DOHH2 (cell line): ENCODE results near the gene S100A13.
A peak's percentile ranks its signal among the peaks of the same experiment; 100 is the strongest.

Experiments
- H3F3A ChIP-seq: fragments of 200-600 bp; sonication (generic), shearing (Covaris generic); 2 replicates; pipeline ENCODE4 v1.6.0; 2016; ENCODE audit warnings: antibody characterized with exemption, mild to moderate bottlenecking; ENCODE audit not compliant: control insufficient read depth, insufficient read depth
- H3K27ac ChIP-seq: fragments of 200-600 bp; sonication (generic); 2 replicates; pipeline ENCODE4 v1.5.1; 2014; ENCODE audit warnings: low read depth, mild to moderate bottlenecking, low read length, moderate library complexity
- H3K27me3 ChIP-seq: fragments of 200-600 bp; sonication (generic); 2 replicates; pipeline ENCODE4 v1.6.1; 2014; ENCODE audit warnings: mild to moderate bottlenecking, low read length, mixed read lengths; ENCODE audit not compliant: control insufficient read depth
- H3K36me3 ChIP-seq: fragments of 200-600 bp; sonication (generic); 2 replicates; pipeline ENCODE4 v1.6.1; 2014; ENCODE audit warnings: mild to moderate bottlenecking, low read length, moderate library complexity, mixed read lengths; ENCODE audit not compliant: control insufficient read depth
- H3K4me1 ChIP-seq: fragments of 200-600 bp; sonication (generic); 2 replicates; pipeline ENCODE4 v1.6.1; 2014; ENCODE audit warnings: mild to moderate bottlenecking, low read length, mixed read lengths; ENCODE audit not compliant: control insufficient read depth
- H3K4me2 ChIP-seq: fragments of 200-600 bp; sonication (generic); 2 replicates; pipeline ENCODE4 v1.6.0; 2014; ENCODE audit warnings: mild to moderate bottlenecking, low read length, moderate library complexity
- H3K4me3 ChIP-seq: fragments of 200-600 bp; sonication (generic); 2 replicates; pipeline ENCODE4 v1.5.1; 2014; ENCODE audit warnings: mild to moderate bottlenecking, low read length, mixed read lengths
- H3K79me2 ChIP-seq: fragments of 200-600 bp; sonication (generic); 2 replicates; pipeline ENCODE4 v1.6.1; 2014; ENCODE audit warnings: mild to moderate bottlenecking, low read length, mixed read lengths; ENCODE audit not compliant: control insufficient read depth
- H3K9me2 ChIP-seq: fragments of 200-600 bp; sonication (generic); replicated peaks from 2 replicates; pipeline ENCODE4 v1.6.1; 2014; ENCODE audit warnings: mild to moderate bottlenecking, low read length, mixed read lengths; ENCODE audit not compliant: control insufficient read depth
- H3K9me3 ChIP-seq: fragments of 200-600 bp; sonication (generic); 2 replicates; pipeline ENCODE4 v1.6.1; 2014; ENCODE audit warnings: antibody characterized with exemption, low read length, mixed read lengths; ENCODE audit not compliant: control insufficient read depth, insufficient read depth
- H4K20me1 ChIP-seq: fragments of 200-600 bp; sonication (generic); 2 replicates; pipeline ENCODE4 v1.6.0; 2014; ENCODE audit warnings: low read depth, mild to moderate bottlenecking, antibody characterized with exemption, low read length, moderate library complexity; ENCODE audit not compliant: control insufficient read depth, insufficient read depth
- CTCF ChIP-seq: fragments of 200-600 bp; sonication (generic); IDR thresholded peaks from one replicate; pipeline ENCODE4 v1.5.1; 2014; ENCODE audit warnings: antibody characterized with exemption, mild to moderate bottlenecking, low read depth, low read length; ENCODE audit not compliant: poor library complexity, severe bottlenecking
- EZH2phosphoT487 ChIP-seq: fragments of 200-600 bp; sonication (generic); IDR thresholded peaks from 2 replicates; pipeline ENCODE4 v1.6.1; 2017; ENCODE audit warnings: borderline replicate concordance, mild to moderate bottlenecking, antibody characterized with exemption, low read length, moderate library complexity, mixed read lengths

Gene S100A13

GRCh38 chr1:153606194-153606593, 21.1 kb downstream of the S100A13 start:
- H3K9me3 ChIP-seq = no peaks in the 10 kb centered on the region
- H3K27ac ChIP-seq = no peak overlapping the region
- H3K36me3 ChIP-seq = no peaks in the 10 kb centered on the region
- no peak for TF ChIP-seq CTCF
- no peak for TF ChIP-seq EZH2phosphoT487
- H3K27me3 ChIP-seq = no peaks in the 10 kb centered on the region
- no peaks in the 10 kb centered on the region for H3F3A ChIP-seq
- no peak overlapping the region for H3K4me3 ChIP-seq
- peaks cover 5% of the 10 kb centered on the region; the same call in 1 of the 2 replicates for H3K4me1 ChIP-seq
- no peak overlapping the region for H3K4me2 ChIP-seq
- H4K20me1 ChIP-seq = no peaks in the 10 kb centered on the region
- no peaks in the 10 kb centered on the region for H3K79me2 ChIP-seq
- no peaks in the 10 kb centered on the region for H3K9me2 ChIP-seq

- Histone ChIP-seq H3K4me1 (peaks cover 26% of the 10 kb centered on the region), H3F3A (0 out of 2 replicates have a peak, but pooled peaks cover 3% of the 10 kb centered on the region), H3K4me2 (no peak overlapping the region), H3K36me3 (no peaks in the 10 kb centered on the region), H4K20me1 (no peaks in the 10 kb centered on the region), H3K27me3 (no peaks in the 10 kb centered on the region), H3K9me3 (no peaks in the 10 kb centered on the region), H3K4me3 (no peak overlapping the region), H3K79me2 (no peaks in the 10 kb centered on the region), H3K27ac (no peak overlapping the region), H3K9me2 (no peaks in the 10 kb centered on the region)
- TF ChIP-seq EZH2phosphoT487 = no peak
- TF ChIP-seq CTCF = no peak
Measured at GRCh38 chr1:153602749-153603148, 24.6 kb downstream of the S100A13 start.

- no peaks in the 10 kb centered on the region for H3K27me3 ChIP-seq
- H3K9me3 ChIP-seq = no peaks in the 10 kb centered on the region
- H3K27ac ChIP-seq = peak overlapping the region; percentile 77; the same call in 1 of the 2 replicates
- 0 out of 2 replicates have a peak, but pooled peaks cover 3% of the 10 kb centered on the region for H3F3A ChIP-seq
- no peak overlapping the region for H3K4me3 ChIP-seq
- H3K9me2 ChIP-seq = no peaks in the 10 kb centered on the region
- no peak for TF ChIP-seq EZH2phosphoT487
- TF ChIP-seq CTCF = no peak
- H3K4me2 ChIP-seq = no peak overlapping the region
- no peaks in the 10 kb centered on the region for H4K20me1 ChIP-seq
- no peaks in the 10 kb centered on the region for H3K36me3 ChIP-seq
- H3K79me2 ChIP-seq = no peaks in the 10 kb centered on the region
- peaks cover 31% of the 10 kb centered on the region for H3K4me1 ChIP-seq
Measured at GRCh38 chr1:153599847-153600246, 27.5 kb downstream of the S100A13 start.
